ENCODE data around the gene FAM89A. TPM values are rescaled to one million over a fixed set of nuclear protein-coding genes. Genes with fewer than 3 reads are reported as not detected.

FAM89A gene
- total and polyA plus RNA-seq, 9 of the 15 experiments (the other 6 are each of a cell fraction or from before 2014, with no cell fraction given): 8.7 to 66.2 (median 43.3) TPM

DNA sequence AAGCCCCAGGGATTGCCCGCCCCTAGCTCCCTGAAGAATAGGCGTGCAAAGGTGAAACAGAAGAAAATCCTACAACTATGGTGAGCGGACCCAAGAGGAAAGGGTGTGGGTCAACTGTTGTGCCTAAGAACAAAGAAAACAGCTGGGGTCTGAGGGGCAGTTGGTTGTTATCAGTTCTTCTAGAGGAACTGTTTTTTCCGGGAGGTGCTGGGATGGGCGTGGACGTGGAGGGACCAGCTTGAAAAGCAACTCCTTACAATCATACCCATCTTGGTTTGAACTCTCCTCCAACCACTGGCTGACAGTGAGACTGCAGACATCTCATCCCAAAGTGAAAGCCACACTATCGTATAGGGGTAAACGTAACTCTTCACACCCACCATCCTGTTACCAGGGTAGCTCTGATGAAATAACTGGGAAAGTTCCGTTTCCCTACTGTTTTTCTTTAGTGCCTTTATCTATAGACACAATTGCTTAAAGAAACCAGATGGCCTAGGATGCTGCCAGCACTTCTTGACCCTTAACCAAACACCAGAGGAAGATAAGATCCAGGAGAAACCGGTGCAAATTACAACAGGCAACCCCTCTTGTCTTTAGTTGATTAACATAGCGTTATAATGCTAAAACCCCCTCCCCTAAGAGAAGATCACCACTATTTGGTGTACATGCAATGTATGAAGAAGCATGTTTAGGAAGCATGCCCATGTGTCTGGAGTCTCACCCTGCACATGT, 25.6 kb upstream of the FAM89A start:
- in situ Hi-C loops (cut with MboI) (no loop called here), intact Hi-C loops (cut with micrococcal nuclease) (loop anchor here (1.0 to 2.0 kb wide), 3 partner anchors 12 to 24 kb away; no protein-coding TSS in a partner anchor)
- no peaks in the 10 kb centered on the region for H3K79me2 ChIP-seq (ENCODE audit: control insufficient read depth, insufficient read depth, low read length)
- ATAC-seq (peak; percentile 92), FAIRE-seq (peak; percentile 74), DNase-seq (ENCODE audit: extremely low read depth in 1 of 4, low spot score in 3 of 4) (peak; percentile 48 to 77 (median 59))
- no peaks in the 10 kb centered on the region for H3K27me3 ChIP-seq (ENCODE audit: control insufficient read depth in 2 of 2, insufficient read depth in 2 of 2, low read length in 2 of 2)
- H3K9ac ChIP-seq (ENCODE audit: insufficient read depth in 1 of 2, low read depth in 2 of 2, low read length in 2 of 2): no peak overlapping the region; a peak in 1 of 4 replicates
- H3K4me3 ChIP-seq: no peak overlapping the region
- no peaks in the 10 kb centered on the region for H3K36me3 ChIP-seq (ENCODE audit: control insufficient read depth, insufficient read depth, low read length)
- peaks cover 3% of the 10 kb centered on the region for H3K9me1 ChIP-seq (ENCODE audit: control insufficient read depth, insufficient read depth, low read length)
- no TSS peak for BruUV-seq (replicated peaks)
- H3K9me3 ChIP-seq (replicated peaks; ENCODE audit: control insufficient read depth, insufficient read depth, low read depth, low read length): no peaks in the 10 kb centered on the region
- H3K4me1 ChIP-seq (replicated peaks in 1 of 2; ENCODE audit: control insufficient read depth in 2 of 2, insufficient read depth in 2 of 2, low read length in 2 of 2): peaks cover 0 to 39% of the 10 kb centered on the region in 2 experiments
- ChIA-PET POLR2A (interaction anchor here (1.1 to 2.7 kb wide), 8 partner anchors 8 to 52 kb away, joined by 4 to 16 read pairs (median 6); no protein-coding TSS in a partner anchor), CTCF (ENCODE audit: low intra/inter-chr PET ratio) (no interaction called here)
- peak overlapping the region; percentile 81 for H2AFZ ChIP-seq (ENCODE audit: low read depth, low read length)
- H3K4me2 ChIP-seq (ENCODE audit: insufficient read depth, low read length): peak overlapping the region; percentile 73
- no peaks in the 10 kb centered on the region for H4K20me1 ChIP-seq (replicated peaks; ENCODE audit: control insufficient read depth, insufficient read depth, low read length)
- peak overlapping the region; percentile 61 for H3K27ac ChIP-seq (ENCODE audit: extremely low read depth, low read depth, low read length)
- 1% methylated on average over 11 of the region's 11 CpGs for WGBS (ENCODE audit: insufficient coverage, low coverage, missing lambda C conversion rate)
- TF ChIP-seq, protein P1, sequence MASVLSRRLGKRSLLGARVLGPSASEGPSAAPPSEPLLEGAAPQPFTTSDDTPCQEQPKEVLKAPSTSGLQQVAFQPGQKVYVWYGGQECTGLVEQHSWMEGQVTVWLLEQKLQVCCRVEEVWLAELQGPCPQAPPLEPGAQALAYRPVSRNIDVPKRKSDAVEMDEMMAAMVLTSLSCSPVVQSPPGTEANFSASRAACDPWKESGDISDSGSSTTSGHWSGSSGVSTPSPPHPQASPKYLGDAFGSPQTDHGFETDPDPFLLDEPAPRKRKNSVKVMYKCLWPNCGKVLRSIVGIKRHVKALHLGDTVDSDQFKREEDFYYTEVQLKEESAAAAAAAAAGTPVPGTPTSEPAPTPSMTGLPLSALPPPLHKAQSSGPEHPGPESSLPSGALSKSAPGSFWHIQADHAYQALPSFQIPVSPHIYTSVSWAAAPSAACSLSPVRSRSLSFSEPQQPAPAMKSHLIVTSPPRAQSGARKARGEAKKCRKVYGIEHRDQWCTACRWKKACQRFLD (CRISPR knock-in tag; IDR thresholded peaks at IDR 0.05): no peak
- no peak for TF ChIP-seq ZFP30 (CRISPR knock-in tag; IDR thresholded peaks at IDR 0.05; ENCODE audit: borderline replicate concordance)
- TF ChIP-seq, protein P2, sequence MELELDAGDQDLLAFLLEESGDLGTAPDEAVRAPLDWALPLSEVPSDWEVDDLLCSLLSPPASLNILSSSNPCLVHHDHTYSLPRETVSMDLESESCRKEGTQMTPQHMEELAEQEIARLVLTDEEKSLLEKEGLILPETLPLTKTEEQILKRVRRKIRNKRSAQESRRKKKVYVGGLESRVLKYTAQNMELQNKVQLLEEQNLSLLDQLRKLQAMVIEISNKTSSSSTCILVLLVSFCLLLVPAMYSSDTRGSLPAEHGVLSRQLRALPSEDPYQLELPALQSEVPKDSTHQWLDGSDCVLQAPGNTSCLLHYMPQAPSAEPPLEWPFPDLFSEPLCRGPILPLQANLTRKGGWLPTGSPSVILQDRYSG (tag; conservative IDR thresholded peaks at IDR 0.05; ENCODE audit: low read depth): 0 out of 2 replicates have a peak, but pooled peaks have one; percentile 20
- TF ChIP-seq, protein P3, sequence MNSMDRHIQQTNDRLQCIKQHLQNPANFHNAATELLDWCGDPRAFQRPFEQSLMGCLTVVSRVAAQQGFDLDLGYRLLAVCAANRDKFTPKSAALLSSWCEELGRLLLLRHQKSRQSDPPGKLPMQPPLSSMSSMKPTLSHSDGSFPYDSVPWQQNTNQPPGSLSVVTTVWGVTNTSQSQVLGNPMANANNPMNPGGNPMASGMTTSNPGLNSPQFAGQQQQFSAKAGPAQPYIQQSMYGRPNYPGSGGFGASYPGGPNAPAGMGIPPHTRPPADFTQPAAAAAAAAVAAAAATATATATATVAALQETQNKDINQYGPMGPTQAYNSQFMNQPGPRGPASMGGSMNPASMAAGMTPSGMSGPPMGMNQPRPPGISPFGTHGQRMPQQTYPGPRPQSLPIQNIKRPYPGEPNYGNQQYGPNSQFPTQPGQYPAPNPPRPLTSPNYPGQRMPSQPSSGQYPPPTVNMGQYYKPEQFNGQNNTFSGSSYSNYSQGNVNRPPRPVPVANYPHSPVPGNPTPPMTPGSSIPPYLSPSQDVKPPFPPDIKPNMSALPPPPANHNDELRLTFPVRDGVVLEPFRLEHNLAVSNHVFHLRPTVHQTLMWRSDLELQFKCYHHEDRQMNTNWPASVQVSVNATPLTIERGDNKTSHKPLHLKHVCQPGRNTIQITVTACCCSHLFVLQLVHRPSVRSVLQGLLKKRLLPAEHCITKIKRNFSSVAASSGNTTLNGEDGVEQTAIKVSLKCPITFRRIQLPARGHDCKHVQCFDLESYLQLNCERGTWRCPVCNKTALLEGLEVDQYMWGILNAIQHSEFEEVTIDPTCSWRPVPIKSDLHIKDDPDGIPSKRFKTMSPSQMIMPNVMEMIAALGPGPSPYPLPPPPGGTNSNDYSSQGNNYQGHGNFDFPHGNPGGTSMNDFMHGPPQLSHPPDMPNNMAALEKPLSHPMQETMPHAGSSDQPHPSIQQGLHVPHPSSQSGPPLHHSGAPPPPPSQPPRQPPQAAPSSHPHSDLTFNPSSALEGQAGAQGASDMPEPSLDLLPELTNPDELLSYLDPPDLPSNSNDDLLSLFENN (IDR thresholded peaks at IDR 0.05; ENCODE audit: low read depth in 2 of 2, low read length in 2 of 2): no peak; a peak in 1 of 4 replicates
- no peak for TF ChIP-seq PHF8 (IDR thresholded peaks at IDR 0.05; ENCODE audit: borderline replicate concordance, low read length)
- TF ChIP-seq, protein P4, sequence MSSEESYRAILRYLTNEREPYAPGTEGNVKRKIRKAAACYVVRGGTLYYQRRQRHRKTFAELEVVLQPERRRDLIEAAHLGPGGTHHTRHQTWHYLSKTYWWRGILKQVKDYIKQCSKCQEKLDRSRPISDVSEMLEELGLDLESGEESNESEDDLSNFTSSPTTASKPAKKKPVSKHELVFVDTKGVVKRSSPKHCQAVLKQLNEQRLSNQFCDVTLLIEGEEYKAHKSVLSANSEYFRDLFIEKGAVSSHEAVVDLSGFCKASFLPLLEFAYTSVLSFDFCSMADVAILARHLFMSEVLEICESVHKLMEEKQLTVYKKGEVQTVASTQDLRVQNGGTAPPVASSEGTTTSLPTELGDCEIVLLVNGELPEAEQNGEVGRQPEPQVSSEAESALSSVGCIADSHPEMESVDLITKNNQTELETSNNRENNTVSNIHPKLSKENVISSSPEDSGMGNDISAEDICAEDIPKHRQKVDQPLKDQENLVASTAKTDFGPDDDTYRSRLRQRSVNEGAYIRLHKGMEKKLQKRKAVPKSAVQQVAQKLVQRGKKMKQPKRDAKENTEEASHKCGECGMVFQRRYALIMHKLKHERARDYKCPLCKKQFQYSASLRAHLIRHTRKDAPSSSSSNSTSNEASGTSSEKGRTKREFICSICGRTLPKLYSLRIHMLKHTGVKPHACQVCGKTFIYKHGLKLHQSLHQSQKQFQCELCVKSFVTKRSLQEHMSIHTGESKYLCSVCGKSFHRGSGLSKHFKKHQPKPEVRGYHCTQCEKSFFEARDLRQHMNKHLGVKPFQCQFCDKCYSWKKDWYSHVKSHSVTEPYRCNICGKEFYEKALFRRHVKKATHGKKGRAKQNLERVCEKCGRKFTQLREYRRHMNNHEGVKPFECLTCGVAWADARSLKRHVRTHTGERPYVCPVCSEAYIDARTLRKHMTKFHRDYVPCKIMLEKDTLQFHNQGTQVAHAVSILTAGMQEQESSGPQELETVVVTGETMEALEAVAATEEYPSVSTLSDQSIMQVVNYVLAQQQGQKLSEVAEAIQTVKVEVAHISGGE (CRISPR knock-in tag; IDR thresholded peaks at IDR 0.05): 0 out of 6 replicates have a peak, but pooled peaks of 1 of the 3 experiments have one; percentile 23
- no peak for TF ChIP-seq ELF4 (CRISPR knock-in tag; IDR thresholded peaks at IDR 0.05)
- TF ChIP-seq STAT5B (CRISPR knock-in tag; IDR thresholded peaks at IDR 0.05): no peak
- TF ChIP-seq GABPA (tag; conservative IDR thresholded peaks at IDR 0.05; ENCODE audit: low read depth): peak; percentile 46; the same call in 1 of the 2 replicates

Measured in K562 (cell line).